GM18858 (cell line): Measurements from ENCODE around the gene EXOSC10.

ENCODE experiments used
- ATAC-seq: cut with Tn5 transposase; IDR thresholded peaks from one replicate; pipeline ENCODE4 v1.9.1; 2021; ENCODE audit not compliant: unreplicated experiment

EXOSC10 gene

GRCh38 chr1:11099310-11100148, at the start of gene EXOSC10:
EXOSC10 (minus strand) TSS chr1:11099869; CDS start chr1:11099831, 38 bp downstream.
- no peak for ATAC-seq

- no peak for ATAC-seq
Observed at GRCh38 chr1:11147197-11147770, 47.6 kb upstream of the EXOSC10 start.

GRCh38 chr1:11145741-11146140, 46.1 kb upstream of the EXOSC10 start:
- no peak for ATAC-seq

GRCh38 chr1:11144570-11145256, 45.0 kb upstream of the EXOSC10 start:
- no peak for ATAC-seq

- ATAC-seq: no peak
Observed at GRCh38 chr1:11143907-11144306, 44.2 kb upstream of the EXOSC10 start.

GRCh38 chr1:11143401-11143800, 43.7 kb upstream of the EXOSC10 start:
- ATAC-seq: no peak

GRCh38 chr1:11142618-11143391, 43.1 kb upstream of the EXOSC10 start:
- no peak for ATAC-seq

GRCh38 chr1:11138952-11139351, 39.3 kb upstream of the EXOSC10 start:
- ATAC-seq: no peak

GRCh38 chr1:11138029-11138428, 38.4 kb upstream of the EXOSC10 start:
- ATAC-seq: no peak

GRCh38 chr1:11134898-11135266, 35.2 kb upstream of the EXOSC10 start:
- ATAC-seq: no peak

- no peak for ATAC-seq
Observed at GRCh38 chr1:11134251-11134897, 34.7 kb upstream of the EXOSC10 start.

- no peak for ATAC-seq
Observed at GRCh38 chr1:11132563-11133293, 33.1 kb upstream of the EXOSC10 start.

GRCh38 chr1:11131816-11132215, 32.1 kb upstream of the EXOSC10 start:
- no peak for ATAC-seq

- ATAC-seq: no peak
Observed at GRCh38 chr1:11130406-11130805, 30.7 kb upstream of the EXOSC10 start.

- ATAC-seq: no peak
Observed at GRCh38 chr1:11129649-11130390, 30.2 kb upstream of the EXOSC10 start.

GRCh38 chr1:11126569-11126968, 26.9 kb upstream of the EXOSC10 start:
- no peak for ATAC-seq

GRCh38 chr1:11125931-11126330, 26.3 kb upstream of the EXOSC10 start:
- no peak for ATAC-seq

- no peak for ATAC-seq
Observed at GRCh38 chr1:11124965-11125364, 25.3 kb upstream of the EXOSC10 start.

- no peak for ATAC-seq
Observed at GRCh38 chr1:11116318-11116717, 16.6 kb upstream of the EXOSC10 start.
